ENCODE measurements around the gene POLR3H. TPM values are rescaled to one million over a fixed set of nuclear protein-coding genes. Genes with fewer than 3 reads are reported as not detected.

The POLR3H gene
- total RNA-seq, 1 donor from 2014 or later: 24.6 TPM

DNA sequence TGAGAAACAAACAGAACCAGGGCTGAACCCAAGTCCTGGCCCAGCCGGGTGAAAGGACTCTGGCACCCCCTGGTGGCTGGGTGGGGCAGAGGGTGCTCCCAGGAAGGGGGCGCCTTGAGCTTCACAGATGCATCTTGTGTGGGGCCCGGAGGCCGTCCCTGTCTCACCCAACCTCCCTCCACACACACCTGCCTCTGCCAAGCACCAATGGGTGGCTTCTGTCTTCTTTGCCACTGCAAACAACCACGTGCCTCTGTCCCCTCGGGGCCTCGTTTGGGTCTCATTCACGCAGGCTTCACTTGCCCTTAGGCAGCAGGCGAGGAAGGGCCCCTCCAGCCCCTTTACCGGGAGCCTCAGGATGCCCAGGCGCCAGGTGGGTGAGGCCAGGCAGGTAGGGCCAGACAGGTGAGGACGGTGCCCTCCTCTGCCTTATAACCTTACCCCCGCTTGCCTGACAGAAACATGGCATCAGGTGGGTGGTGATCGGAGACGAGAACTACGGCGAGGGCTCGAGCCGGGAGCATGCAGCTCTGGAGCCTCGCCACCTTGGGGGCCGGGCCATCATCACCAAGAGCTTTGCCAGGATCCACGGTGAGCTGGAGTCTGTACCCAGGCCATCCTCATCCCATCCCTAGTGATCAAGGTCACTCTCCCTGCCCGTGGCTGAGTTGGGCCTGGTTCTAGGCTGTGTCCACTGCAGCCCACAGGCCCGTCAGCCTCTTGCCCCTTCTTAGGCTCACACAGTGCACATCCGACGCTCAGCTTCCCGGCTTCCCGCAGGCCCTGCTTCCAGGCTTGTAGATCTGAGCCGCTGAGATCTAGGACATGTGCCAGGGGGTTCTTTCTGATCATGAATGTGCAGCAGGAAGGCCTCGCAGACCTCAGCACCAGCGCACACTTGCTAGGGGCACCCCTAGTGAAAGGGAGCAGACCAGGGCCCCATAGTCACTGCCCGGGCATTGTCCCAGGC is 17.2 kb downstream of the POLR3H start:
- DNase-seq: peak; percentile 63
- H3K9me3 Mint-ChIP-seq (ENCODE audit: unreplicated experiment): peaks cover 4% of the 10 kb centered on the region
- H3K4me1 Mint-ChIP-seq (ENCODE audit: low read depth, unreplicated experiment): peaks cover 6% of the 10 kb centered on the region
- peaks cover 6% of the 10 kb centered on the region for H3K36me3 Mint-ChIP-seq (ENCODE audit: unreplicated experiment)
- peaks cover 7% of the 10 kb centered on the region for H3K27me3 Mint-ChIP-seq (ENCODE audit: unreplicated experiment)
- no peak overlapping the region for H3K27ac Mint-ChIP-seq (ENCODE audit: unreplicated experiment)
- TF ChIP-seq, protein P1, sequence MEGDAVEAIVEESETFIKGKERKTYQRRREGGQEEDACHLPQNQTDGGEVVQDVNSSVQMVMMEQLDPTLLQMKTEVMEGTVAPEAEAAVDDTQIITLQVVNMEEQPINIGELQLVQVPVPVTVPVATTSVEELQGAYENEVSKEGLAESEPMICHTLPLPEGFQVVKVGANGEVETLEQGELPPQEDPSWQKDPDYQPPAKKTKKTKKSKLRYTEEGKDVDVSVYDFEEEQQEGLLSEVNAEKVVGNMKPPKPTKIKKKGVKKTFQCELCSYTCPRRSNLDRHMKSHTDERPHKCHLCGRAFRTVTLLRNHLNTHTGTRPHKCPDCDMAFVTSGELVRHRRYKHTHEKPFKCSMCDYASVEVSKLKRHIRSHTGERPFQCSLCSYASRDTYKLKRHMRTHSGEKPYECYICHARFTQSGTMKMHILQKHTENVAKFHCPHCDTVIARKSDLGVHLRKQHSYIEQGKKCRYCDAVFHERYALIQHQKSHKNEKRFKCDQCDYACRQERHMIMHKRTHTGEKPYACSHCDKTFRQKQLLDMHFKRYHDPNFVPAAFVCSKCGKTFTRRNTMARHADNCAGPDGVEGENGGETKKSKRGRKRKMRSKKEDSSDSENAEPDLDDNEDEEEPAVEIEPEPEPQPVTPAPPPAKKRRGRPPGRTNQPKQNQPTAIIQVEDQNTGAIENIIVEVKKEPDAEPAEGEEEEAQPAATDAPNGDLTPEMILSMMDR (IDR thresholded peaks at IDR 0.05; ENCODE audit: partially characterized antibody, unreplicated experiment): peak; percentile 83
- no peak overlapping the region for H3K4me3 Mint-ChIP-seq (ENCODE audit: unreplicated experiment)

DNA sequence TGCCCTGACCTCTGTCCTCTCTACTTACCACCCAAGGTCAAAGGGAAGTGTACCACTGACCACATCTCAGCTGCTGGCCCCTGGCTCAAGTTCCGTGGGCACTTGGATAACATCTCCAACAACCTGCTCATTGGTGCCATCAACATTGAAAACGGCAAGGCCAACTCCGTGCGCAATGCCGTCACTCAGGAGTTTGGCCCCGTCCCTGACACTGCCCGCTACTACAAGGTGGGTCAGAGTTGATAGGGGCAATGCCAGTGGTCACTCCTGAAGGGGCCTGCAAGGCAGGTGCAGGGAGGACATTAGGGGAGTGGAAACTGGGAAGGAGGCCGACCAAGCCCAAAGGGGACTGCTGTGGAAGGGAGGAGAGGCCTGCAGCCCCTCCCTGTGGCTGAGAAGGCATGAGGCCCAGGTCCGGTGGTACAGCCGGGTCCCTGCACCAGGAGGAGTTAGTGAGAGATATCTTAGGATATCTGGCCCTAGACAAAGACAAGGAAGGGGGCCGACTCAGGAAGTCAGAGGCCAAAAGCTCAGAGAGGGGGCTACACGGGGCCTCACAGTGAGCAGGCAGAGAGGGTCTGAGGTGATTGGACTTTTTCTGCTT is 17.9 kb downstream of the POLR3H start:
- TF ChIP-seq, protein P1 (IDR thresholded peaks at IDR 0.05; ENCODE audit: partially characterized antibody, unreplicated experiment): no peak
- Mint-ChIP-seq H3K27me3 (ENCODE audit: unreplicated experiment) (peaks cover 7% of the 10 kb centered on the region), H3K4me3 (ENCODE audit: unreplicated experiment) (no peak overlapping the region), H3K27ac (ENCODE audit: unreplicated experiment) (no peak overlapping the region), H3K36me3 (ENCODE audit: unreplicated experiment) (peaks cover 6% of the 10 kb centered on the region), H3K9me3 (ENCODE audit: unreplicated experiment) (peaks cover 4% of the 10 kb centered on the region), H3K4me1 (ENCODE audit: low read depth, unreplicated experiment) (no peaks in the 10 kb centered on the region)
- DNase-seq: no peak

DNA sequence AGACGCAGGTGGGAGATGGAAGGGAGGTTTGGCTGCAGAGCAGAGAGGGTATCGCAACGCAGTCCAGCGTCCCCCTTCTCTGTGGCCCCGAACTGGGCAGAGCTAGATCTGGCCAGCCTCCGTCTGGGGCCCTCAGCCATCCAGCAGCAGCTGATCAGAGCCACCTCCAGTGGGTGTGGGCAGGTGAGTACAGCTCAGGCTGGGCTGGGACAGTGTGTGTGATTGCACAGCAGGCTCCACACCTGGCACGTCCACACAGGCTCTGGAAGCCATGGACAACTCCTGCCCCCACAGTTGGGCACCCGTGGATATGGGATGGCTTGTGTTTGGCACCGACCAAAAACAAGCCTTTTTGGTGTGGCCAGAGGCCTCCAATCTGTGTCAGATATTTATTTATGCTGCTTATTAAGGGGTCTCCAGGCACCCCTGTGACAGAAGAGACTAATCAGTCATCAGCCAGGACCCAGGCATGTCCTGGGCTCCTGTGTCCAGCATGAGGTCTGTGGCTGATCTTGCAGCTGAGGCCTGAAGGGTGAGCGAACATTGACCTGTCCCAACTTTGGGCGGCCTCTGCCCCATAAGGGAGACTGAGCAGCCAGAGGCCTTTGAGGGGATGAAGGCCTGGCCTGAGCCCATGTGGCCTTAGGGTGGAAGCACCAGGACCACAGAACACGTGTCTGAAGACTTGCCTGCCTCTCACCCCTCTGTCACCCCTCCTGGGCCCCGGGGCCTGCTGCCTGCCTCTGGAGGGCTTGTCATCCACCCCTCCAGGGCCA is 18.6 kb downstream of the POLR3H start:
- Mint-ChIP-seq H3K4me1 (ENCODE audit: low read depth, unreplicated experiment) (no peaks in the 10 kb centered on the region), H3K27ac (ENCODE audit: unreplicated experiment) (no peak overlapping the region), H3K9me3 (ENCODE audit: unreplicated experiment) (peaks cover 4% of the 10 kb centered on the region), H3K27me3 (ENCODE audit: unreplicated experiment) (peaks cover 7% of the 10 kb centered on the region), H3K4me3 (ENCODE audit: unreplicated experiment) (no peak overlapping the region), H3K36me3 (ENCODE audit: unreplicated experiment) (peaks cover 6% of the 10 kb centered on the region)
- TF ChIP-seq, protein P1 (IDR thresholded peaks at IDR 0.05; ENCODE audit: partially characterized antibody, unreplicated experiment): no peak
- DNase-seq: no peak

DNA sequence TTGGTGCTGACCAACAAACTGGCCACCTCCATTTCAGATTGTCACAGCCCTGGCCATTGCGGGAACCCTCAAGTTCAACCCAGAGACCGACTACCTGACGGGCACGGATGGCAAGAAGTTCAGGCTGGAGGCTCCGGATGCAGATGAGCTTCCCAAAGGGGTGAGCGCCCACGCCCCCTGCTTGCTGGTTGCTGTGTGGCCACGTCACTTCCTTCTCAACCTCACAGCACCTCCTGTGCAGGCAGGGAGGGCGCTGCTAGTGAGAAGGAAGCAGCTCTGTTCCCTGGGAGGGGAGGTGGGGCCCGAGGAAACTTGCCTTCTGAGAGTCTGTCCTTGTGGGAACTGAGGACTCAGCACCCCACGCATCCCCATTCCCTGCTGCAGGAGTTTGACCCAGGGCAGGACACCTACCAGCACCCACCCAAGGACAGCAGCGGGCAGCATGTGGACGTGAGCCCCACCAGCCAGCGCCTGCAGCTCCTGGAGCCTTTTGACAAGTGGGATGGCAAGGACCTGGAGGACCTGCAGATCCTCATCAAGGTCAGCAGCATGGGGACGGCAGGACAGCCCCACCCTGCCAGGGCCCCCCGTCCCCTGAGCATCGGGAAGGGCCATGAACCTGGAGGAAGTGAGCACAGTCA is 19.3 kb downstream of the POLR3H start:
- Mint-ChIP-seq H3K9me3 (ENCODE audit: unreplicated experiment) (peaks cover 4% of the 10 kb centered on the region), H3K27ac (ENCODE audit: unreplicated experiment) (no peak overlapping the region), H3K4me3 (ENCODE audit: unreplicated experiment) (no peak overlapping the region), H3K27me3 (ENCODE audit: unreplicated experiment) (peaks cover 7% of the 10 kb centered on the region), H3K36me3 (ENCODE audit: unreplicated experiment) (peaks cover 6% of the 10 kb centered on the region), H3K4me1 (ENCODE audit: low read depth, unreplicated experiment) (no peaks in the 10 kb centered on the region)
- TF ChIP-seq, protein P1 (IDR thresholded peaks at IDR 0.05; ENCODE audit: partially characterized antibody, unreplicated experiment): no peak
- DNase-seq: no peak
